Chondrocyte (in vitro differentiated cells): Measurements from ENCODE around the gene B3GAT1. TPM values are rescaled to one million over a fixed set of nuclear protein-coding genes. Genes with fewer than 3 reads are reported as not detected.

ENCODE experiments used
- DNase-seq: peaks from one replicate; pipeline ENCODE4 v3.0.0; 2021; ENCODE audit warnings: mixed read lengths, low spot score
- H3K27ac Mint-ChIP-seq: one replicate; pipeline ENCODE4 v1.8.0; 2021; ENCODE audit warnings: mild to moderate bottlenecking, moderate library complexity, mixed read lengths; ENCODE audit not compliant: unreplicated experiment
- H3K27me3 Mint-ChIP-seq: 2 replicates; pipeline ENCODE4 v1.8.0; 2021; ENCODE audit warnings: low read depth, mixed read lengths
- H3K36me3 Mint-ChIP-seq: 2 replicates; pipeline ENCODE4 v1.8.0; 2021; ENCODE audit warnings: low read depth, mixed read lengths
- H3K4me1 Mint-ChIP-seq: 2 replicates; pipeline ENCODE4 v1.8.0; 2021; ENCODE audit warnings: low read depth, mild to moderate bottlenecking, mixed read lengths
- H3K4me3 Mint-ChIP-seq: one replicate; pipeline ENCODE4 v1.8.0; 2021; ENCODE audit warnings: mild to moderate bottlenecking, moderate library complexity, mixed read lengths; ENCODE audit not compliant: unreplicated experiment
- H3K9me3 Mint-ChIP-seq: 2 replicates; pipeline ENCODE4 v1.8.0; 2021; ENCODE audit warnings: low read depth, mixed read lengths
- total RNA-seq: library from RNA; stranded (reverse); gene quantifications from 3 replicates; pipeline ENCODE4 v1.2.1, GENCODE V29; 2021
- TF ChIP-seq, protein P1 (sequence below): fragments of 200-600 bp; sonication (generic); IDR thresholded peaks from 2 replicates; pipeline ENCODE4 v1.5.0; 2021; ENCODE audit warnings: antibody characterized with exemption, mild to moderate bottlenecking, moderate library complexity

Gene B3GAT1
- total RNA-seq, 1 donor from 2014 or later = 0.37 TPM

DNA sequence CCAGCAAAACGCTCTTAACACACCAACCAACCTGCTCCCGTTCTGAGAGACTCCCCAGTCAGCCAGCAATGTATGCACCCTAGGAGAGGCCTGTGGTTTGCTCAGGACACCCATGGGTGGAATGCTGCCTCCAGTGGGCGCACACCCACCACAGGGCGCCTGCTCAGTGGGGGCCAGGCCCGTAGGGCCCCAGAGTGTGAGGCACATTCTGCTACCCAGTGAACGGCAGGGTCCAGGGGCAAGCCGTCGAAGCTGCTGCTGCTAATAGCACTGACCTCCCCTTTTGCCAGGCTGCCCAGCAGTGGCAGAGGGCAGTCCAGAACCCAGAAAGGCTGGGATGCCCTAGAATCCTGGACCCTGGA, 12.8 kb downstream of the B3GAT1 start:
- Mint-ChIP-seq H3K27me3 (peaks cover 15% of the 10 kb centered on the region), H3K27ac (no peak overlapping the region), H3K4me1 (no peaks in the 10 kb centered on the region), H3K4me3 (no peak overlapping the region), H3K9me3 (peaks cover 14% of the 10 kb centered on the region), H3K36me3 (peaks cover 4% of the 10 kb centered on the region)
- peak; percentile 83 for DNase-seq
- TF ChIP-seq, protein P1, sequence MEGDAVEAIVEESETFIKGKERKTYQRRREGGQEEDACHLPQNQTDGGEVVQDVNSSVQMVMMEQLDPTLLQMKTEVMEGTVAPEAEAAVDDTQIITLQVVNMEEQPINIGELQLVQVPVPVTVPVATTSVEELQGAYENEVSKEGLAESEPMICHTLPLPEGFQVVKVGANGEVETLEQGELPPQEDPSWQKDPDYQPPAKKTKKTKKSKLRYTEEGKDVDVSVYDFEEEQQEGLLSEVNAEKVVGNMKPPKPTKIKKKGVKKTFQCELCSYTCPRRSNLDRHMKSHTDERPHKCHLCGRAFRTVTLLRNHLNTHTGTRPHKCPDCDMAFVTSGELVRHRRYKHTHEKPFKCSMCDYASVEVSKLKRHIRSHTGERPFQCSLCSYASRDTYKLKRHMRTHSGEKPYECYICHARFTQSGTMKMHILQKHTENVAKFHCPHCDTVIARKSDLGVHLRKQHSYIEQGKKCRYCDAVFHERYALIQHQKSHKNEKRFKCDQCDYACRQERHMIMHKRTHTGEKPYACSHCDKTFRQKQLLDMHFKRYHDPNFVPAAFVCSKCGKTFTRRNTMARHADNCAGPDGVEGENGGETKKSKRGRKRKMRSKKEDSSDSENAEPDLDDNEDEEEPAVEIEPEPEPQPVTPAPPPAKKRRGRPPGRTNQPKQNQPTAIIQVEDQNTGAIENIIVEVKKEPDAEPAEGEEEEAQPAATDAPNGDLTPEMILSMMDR = no peak

DNA sequence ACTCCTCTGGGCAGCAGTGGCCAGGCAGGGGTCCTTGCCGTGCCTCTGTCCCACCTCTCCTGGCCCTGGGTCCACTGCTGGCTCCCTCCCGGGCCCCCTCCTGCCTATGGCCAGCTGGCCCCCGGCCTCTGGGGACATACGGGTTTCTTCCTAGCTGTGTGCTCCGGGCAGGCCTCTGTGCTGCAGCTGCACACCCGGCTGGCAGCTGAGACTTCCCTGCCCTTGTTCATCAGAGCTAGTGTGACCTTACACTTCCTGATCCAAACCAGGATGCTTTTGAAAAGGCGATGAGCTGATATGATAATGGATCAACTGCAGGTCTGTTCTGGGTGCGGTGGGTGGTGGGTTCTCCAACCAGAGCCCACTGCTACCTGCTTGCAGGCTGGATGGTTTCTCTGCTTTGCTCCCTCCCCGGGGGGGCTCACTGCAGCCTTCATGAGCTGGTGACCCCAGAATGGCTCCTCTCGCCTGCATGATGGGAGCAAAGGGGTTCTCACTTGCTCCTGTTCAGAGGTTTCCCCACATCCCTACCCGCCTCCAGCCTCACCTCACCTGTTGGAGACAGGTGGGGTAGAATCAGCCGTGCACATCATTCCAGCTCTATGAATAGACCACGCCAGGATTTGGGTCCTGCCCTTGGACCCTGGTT, 13.3 kb downstream of the B3GAT1 start:
- Mint-ChIP-seq H3K4me3 (no peak overlapping the region), H3K27ac (no peak overlapping the region), H3K36me3 (peaks cover 4% of the 10 kb centered on the region), H3K27me3 (peaks cover 15% of the 10 kb centered on the region), H3K9me3 (peaks cover 14% of the 10 kb centered on the region), H3K4me1 (no peaks in the 10 kb centered on the region)
- peak; percentile 69 for DNase-seq
- TF ChIP-seq, protein P1 = no peak

DNA sequence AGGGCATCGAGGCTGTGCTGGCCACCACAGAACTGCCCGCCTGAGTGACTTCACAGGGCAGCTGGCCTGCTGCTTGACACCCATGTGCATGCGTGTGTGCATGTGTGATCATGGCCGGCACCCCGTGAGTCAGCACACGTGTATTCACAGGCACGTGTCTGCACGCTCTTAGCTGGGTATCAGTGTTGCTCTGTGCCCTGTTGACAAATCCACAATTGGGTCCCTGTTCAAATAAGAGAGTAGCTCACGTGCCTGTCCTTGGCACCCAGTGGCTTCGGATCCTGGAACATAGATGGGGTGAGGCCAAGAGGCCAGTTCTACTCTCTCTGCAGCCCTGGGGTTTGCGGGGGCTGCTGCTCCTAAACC, 14.0 kb downstream of the B3GAT1 start:
- Mint-ChIP-seq H3K27me3 (peaks cover 18% of the 10 kb centered on the region), H3K27ac (no peak overlapping the region), H3K4me1 (no peaks in the 10 kb centered on the region), H3K4me3 (no peak overlapping the region), H3K36me3 (peaks cover 4% of the 10 kb centered on the region), H3K9me3 (peaks cover 14% of the 10 kb centered on the region)
- peak; percentile 79 for DNase-seq
- TF ChIP-seq, protein P1 = no peak

DNA sequence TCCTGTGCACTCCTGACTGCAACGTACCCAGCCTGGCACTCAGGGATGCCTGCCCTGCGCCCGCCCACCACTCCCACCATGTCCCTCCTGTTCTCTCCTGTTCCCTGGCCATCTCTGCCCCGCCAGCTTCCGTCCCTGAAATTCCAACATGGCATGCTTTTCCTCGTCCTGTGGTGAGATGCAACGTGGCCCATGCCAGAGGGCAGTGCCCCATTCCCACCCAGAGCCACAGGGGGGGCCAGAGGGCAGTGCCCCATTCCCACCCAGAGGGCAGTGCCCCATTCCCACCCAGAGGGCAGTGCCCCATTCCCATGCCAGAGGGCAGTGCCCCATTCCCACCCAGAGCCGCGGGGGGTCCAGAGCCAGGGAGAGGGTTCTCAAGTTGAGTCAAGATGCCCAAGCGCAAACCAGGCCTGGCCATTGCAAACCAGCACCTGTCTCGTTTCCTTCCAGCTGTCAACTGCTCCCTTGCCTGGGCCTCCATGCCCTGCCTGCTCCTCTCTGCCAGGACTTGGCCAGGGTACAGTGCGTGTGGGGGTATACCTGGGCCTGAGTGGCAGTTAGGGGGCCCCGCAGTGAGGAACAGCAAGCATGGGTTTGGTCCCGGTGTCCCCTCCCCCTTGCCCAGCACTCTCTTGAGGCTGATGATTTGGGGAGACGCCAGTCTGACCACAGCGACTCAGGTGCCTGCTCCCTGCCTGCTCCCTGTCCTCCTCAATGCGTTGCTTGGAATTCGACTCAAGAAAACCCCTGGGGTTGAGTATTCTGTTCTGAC, 14.6 kb downstream of the B3GAT1 start:
- H3K27ac Mint-ChIP-seq = no peak overlapping the region
- H3K36me3 Mint-ChIP-seq = peaks cover 4% of the 10 kb centered on the region
- TF ChIP-seq, protein P1 = no peak
- peaks cover 18% of the 10 kb centered on the region for H3K27me3 Mint-ChIP-seq
- no peak overlapping the region for H3K4me3 Mint-ChIP-seq
- no peaks in the 10 kb centered on the region for H3K4me1 Mint-ChIP-seq
- peaks cover 14% of the 10 kb centered on the region for H3K9me3 Mint-ChIP-seq
- DNase-seq = peak; percentile 86

DNA sequence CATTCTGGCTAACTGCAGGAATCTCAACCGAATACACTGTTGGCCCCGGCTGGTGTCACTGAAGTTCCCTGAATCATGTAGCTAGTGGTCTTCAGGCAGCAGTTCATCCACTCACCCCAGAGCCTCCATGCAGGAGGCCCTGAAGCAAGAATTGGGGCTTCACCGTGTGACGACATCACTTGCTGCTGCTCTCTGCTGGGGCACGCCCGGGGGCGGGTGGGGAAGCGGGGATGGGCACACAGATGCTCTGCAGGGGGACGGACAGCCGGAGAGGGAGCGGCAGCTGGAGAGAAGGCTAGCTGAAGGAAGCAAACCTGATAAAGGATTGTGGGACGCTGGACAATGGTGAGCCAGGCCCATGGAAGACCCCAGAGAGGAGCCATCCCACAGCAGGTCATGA, 17.0 kb downstream of the B3GAT1 start:
- Mint-ChIP-seq H3K9me3 (peaks cover 3% of the 10 kb centered on the region), H3K36me3 (no peaks in the 10 kb centered on the region), H3K27ac (no peak overlapping the region), H3K4me3 (no peak overlapping the region), H3K27me3 (peaks cover 10% of the 10 kb centered on the region), H3K4me1 (no peaks in the 10 kb centered on the region)
- DNase-seq = no peak
- TF ChIP-seq, protein P1 = no peak
